ENCODE measurements around the gene XPR1. TPM values are rescaled to one million over a fixed set of nuclear protein-coding genes. Genes with fewer than 3 reads are reported as not detected.
"Not testable (repeated sequence)": the region's sequence is repeated elsewhere in the genome, so short reads cannot be mapped to it uniquely, and the experiment has no call there.

Gene XPR1
- total and polyA plus RNA-seq, 2 experiments from 2014 or later: 18.1 to 36.4 TPM

DNA sequence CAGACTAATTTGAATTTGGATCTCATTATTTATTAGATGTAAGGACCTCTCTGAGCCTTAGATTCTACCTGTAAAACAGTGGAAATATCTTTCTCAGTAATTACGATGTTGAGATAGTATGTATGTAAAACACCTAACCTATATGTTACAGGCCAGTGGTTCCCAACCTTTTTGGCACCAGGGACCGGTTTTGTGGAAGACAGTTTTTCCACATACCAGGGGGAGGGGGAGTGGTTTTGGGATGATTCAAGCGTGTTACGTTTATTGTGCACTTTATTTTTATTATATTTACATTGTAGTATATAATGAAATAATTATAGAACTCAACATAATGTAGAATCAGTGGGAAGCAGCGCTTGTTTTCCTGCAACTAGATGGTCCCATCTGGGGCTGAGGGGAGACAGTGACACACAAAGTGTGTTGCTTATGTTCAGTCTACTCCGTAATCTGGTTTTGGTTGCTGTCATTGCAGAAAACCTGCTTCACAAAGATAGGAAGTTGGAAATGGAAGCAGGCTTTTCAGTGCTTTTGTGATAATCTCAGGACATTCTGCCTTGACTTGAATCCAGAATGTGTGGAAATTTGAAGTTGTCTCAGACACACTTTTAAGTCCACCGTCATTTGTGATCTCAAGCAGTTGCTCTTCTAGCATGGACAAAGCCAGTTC, 12.8 kb downstream of the XPR1 start:
- Histone ChIP-seq H3K4me3 (no peak overlapping the region), H3K36me3 (no peaks in the 10 kb centered on the region), H3K9me3 (ENCODE audit: low read depth) (no peaks in the 10 kb centered on the region), H3K4me1 (ENCODE audit: low read depth) (peaks cover 58% of the 10 kb centered on the region), H3K27me3 (no peaks in the 10 kb centered on the region), H3K27ac (peak overlapping the region; percentile 35)
- DNase-seq (ENCODE audit: low read depth in 1 of 2, low spot score in 1 of 2): no peak
- TF ChIP-seq, protein P1, sequence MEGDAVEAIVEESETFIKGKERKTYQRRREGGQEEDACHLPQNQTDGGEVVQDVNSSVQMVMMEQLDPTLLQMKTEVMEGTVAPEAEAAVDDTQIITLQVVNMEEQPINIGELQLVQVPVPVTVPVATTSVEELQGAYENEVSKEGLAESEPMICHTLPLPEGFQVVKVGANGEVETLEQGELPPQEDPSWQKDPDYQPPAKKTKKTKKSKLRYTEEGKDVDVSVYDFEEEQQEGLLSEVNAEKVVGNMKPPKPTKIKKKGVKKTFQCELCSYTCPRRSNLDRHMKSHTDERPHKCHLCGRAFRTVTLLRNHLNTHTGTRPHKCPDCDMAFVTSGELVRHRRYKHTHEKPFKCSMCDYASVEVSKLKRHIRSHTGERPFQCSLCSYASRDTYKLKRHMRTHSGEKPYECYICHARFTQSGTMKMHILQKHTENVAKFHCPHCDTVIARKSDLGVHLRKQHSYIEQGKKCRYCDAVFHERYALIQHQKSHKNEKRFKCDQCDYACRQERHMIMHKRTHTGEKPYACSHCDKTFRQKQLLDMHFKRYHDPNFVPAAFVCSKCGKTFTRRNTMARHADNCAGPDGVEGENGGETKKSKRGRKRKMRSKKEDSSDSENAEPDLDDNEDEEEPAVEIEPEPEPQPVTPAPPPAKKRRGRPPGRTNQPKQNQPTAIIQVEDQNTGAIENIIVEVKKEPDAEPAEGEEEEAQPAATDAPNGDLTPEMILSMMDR (IDR thresholded peaks at IDR 0.05; ENCODE audit: low read depth, low read length): no peak

DNA sequence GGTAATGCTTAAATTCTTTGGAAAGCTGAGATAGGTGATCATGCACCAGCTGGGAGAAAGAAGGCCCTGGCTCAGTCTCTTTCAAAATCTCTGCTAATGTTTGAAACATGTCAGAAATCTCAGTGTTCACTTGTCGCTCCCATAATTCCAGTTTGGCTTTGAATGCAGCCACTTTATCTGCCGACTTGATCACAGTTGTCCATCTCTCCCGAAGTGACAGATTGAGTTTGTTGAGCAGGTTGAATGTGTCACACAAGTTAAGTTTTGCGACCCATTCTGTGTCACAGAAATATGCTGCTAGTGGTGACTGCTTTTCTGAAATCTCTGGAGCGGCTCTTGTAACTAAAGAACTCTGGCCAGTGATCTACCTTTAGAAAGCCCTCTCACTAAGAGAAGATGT, 13.4 kb downstream of the XPR1 start:
- DNase-seq (ENCODE audit: low read depth in 1 of 2, low spot score in 1 of 2); H3K4me3 ChIP-seq: not testable (repeated sequence)
- H3K4me1 ChIP-seq (ENCODE audit: low read depth): peaks cover 52% of the 10 kb centered on the region

DNA sequence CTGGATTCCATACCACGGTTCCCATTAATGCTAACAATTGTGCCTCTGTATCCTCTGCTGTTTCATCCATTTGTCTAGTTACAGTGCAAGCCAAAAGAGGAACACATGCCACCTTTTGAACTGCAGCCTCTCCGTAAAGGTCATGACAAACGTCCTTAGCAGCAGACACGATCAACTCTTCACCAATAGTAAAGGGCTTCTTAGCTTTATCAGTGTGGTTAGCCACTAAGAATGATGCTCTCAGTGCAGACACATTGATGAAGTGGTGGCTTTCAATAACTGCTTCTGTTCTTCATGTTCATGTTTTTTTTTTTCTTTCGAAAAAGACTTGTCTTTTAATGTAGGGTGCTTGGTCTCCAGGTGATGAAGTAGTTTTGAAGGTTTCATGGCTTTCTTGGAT, 14.3 kb downstream of the XPR1 start:
- no peak for DNase-seq (ENCODE audit: low read depth in 1 of 2, low spot score in 1 of 2)
- H3K9me3 ChIP-seq (ENCODE audit: low read depth): no peaks in the 10 kb centered on the region
- no peaks in the 10 kb centered on the region for H3K36me3 ChIP-seq
- no peaks in the 10 kb centered on the region for H3K27me3 ChIP-seq
- no peak overlapping the region for H3K27ac ChIP-seq
- H3K4me3 ChIP-seq: no peak overlapping the region
- H3K4me1 ChIP-seq (ENCODE audit: low read depth): peaks cover 44% of the 10 kb centered on the region
- TF ChIP-seq, protein P1 (IDR thresholded peaks at IDR 0.05; ENCODE audit: low read depth, low read length): no peak

More for the DNA sequence above, 13.4 kb downstream of the XPR1 start:
- H3K36me3 ChIP-seq; H3K9me3 ChIP-seq (ENCODE audit: low read depth); H3K27me3 ChIP-seq: not testable (repeated sequence)
- peak overlapping the region; percentile 35 for H3K27ac ChIP-seq

DNA sequence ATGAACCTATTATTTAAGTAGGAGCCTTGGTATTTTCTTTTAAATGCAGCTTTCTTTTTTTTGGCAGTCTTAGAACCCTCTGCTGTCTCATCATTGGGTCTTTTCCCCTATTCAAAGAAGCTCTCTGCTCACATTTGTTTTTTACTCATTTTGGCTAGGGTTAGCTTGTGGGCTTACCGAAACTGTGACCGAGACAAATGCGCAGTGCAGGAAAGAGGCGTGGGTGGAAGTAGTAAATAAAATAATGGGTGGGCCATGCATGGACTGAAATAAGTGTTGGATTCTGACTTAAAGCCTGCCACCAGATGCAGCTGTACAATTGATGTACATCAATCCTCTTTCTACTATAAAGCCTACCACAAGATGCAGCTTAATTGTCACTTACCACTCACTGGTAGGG, 14.7 kb downstream of the XPR1 start:
- TF ChIP-seq, protein P1 (IDR thresholded peaks at IDR 0.05; ENCODE audit: low read depth, low read length): no peak
- no peak overlapping the region for H3K4me3 ChIP-seq
- peaks cover 39% of the 10 kb centered on the region for H3K4me1 ChIP-seq (ENCODE audit: low read depth)
- H3K36me3 ChIP-seq: no peaks in the 10 kb centered on the region
- H3K9me3 ChIP-seq (ENCODE audit: low read depth): no peaks in the 10 kb centered on the region
- no peaks in the 10 kb centered on the region for H3K27me3 ChIP-seq
- DNase-seq (ENCODE audit: low read depth in 1 of 2, low spot score in 1 of 2): no peak
- H3K27ac ChIP-seq: no peak overlapping the region

DNA sequence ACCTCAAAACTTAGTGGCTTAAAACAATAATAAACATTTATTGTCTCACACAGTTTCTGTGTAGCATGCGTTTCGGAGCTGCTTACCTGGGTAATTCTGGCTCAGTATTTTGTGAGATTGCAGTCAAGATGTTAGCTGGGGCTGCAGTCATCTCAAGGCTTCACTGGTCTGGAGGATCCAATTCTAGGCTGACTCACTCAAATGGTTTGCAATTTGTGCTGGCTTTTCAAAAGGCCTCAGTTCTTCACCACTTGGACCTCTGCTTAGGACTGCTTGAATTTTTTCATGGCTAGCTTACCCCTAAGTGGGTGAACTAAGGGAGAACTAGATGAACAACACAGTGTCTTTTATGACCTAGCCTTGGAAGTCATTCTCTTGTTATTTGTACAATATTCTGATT, 21.0 kb downstream of the XPR1 start:
- no peak for DNase-seq (ENCODE audit: low read depth in 1 of 2, low spot score in 1 of 2)

DNA sequence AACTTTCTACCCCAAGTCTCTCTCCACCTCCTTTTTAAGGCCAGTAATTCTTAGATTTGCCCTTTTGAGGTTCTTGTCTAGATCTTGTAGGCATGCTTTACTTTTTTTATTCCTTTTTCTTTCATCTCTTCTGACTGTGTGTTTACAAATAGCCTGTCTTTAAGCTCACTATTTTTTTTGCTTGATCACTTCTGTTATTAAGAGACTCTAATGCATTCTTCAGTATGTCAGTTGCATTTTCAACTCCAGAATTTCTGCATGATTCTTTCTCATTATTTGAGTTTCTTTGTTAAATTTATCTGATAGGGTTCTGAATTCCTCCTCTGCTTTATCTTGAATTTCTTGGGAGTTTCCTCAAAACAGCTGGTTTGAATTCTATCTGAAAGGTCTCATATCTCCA, 30.9 kb downstream of the XPR1 start:
- DNase-seq (ENCODE audit: low read depth in 1 of 2, low spot score in 1 of 2): no peak
- no peaks in the 10 kb centered on the region for H3K27me3 ChIP-seq
- H3K4me3 ChIP-seq: no peak overlapping the region
- H3K9me3 ChIP-seq (ENCODE audit: low read depth): no peaks in the 10 kb centered on the region
- H3K27ac ChIP-seq: no peak overlapping the region
- H3K36me3 ChIP-seq: no peaks in the 10 kb centered on the region
- TF ChIP-seq, protein P1 (IDR thresholded peaks at IDR 0.05; ENCODE audit: low read depth, low read length): no peak
- H3K4me1 ChIP-seq (ENCODE audit: low read depth): no peaks in the 10 kb centered on the region

More for the DNA sequence above, 21.0 kb downstream of the XPR1 start:
- no peaks in the 10 kb centered on the region for H3K36me3 ChIP-seq
- no peak overlapping the region for H3K4me3 ChIP-seq
- no peaks in the 10 kb centered on the region for H3K4me1 ChIP-seq (ENCODE audit: low read depth)
- TF ChIP-seq, protein P1 (IDR thresholded peaks at IDR 0.05; ENCODE audit: low read depth, low read length): no peak
- no peaks in the 10 kb centered on the region for H3K27me3 ChIP-seq
- no peaks in the 10 kb centered on the region for H3K9me3 ChIP-seq (ENCODE audit: low read depth)
- H3K27ac ChIP-seq: peak overlapping the region; percentile 4

All from cardiac muscle cell (in vitro differentiated cells and primary cell).